NCI-H2107 treated with DMSO at 0.1 percent for 48 hours (cell line): ENCODE results near the gene TMEM151A.
"Not testable (repeated sequence)": the region's sequence is repeated elsewhere in the genome, so short reads cannot be mapped to it uniquely, and the experiment has no call there.

ENCODE experiments used
- DNase-seq: peaks from one replicate; lab custom pipeline; 2025; ENCODE audit not compliant: unreplicated experiment; lab: John Stamatoyannopoulos, UW

The TMEM151A gene

DNA sequence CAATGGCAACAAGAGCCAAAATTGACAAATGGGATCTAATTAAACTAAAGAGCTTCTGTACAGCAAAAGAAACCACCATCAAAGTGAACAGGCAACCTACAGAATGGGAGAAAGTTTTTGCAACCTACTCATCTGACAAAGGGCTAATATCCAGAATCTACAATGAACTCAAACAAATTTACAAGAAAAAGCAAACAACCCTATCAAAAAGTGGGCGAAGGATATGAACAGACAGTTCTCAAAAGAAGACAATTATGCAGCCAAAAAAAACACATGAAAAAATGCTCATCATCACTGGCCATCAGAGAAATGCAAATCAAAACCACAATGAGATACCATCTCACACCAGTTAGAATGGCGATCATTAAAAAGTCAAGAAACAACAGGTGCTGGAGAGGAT is 28.6 kb downstream of the TMEM151A start:
- DNase-seq, result not testable (repeated sequence)

- DNase-seq, result not testable (repeated sequence)
These were observed 29.1 kb downstream of the TMEM151A start for GRCh38 chr11:66320748-66321147.

DNA sequence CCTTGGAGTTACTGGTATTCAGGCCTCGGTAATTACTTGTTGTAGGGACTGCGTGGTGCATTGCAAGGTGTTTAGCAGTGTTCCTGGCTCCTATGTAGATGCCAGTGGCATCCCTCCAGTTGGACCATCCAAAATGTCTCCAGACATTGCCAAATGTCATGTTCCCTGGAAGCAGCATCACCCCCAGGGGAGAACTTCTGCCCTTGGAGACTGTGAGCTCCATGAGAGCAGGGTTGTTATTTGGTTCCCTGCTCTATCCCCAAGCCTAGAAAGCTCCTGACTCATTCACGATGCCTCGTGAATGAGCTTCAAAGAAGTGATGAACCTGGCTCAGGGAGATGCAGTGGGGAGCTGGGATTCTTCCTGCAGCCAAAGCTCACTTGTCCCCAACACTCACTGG is 29.9 kb downstream of the TMEM151A start:
- no peak for DNase-seq

- DNase-seq, result no peak
These were observed 31.2 kb downstream of the TMEM151A start for GRCh38 chr11:66322732-66323427.

GRCh38 chr11:66323684-66324083 is 32.0 kb downstream of the TMEM151A start:
- DNase-seq, result no peak

GRCh38 chr11:66324664-66325063 is 33.0 kb downstream of the TMEM151A start:
- DNase-seq, result no peak

- DNase-seq, result no peak
These were observed 33.6 kb downstream of the TMEM151A start for GRCh38 chr11:66325263-66325671.

- DNase-seq, result no peak
These were observed 34.8 kb downstream of the TMEM151A start for GRCh38 chr11:66326261-66327111.

DNA sequence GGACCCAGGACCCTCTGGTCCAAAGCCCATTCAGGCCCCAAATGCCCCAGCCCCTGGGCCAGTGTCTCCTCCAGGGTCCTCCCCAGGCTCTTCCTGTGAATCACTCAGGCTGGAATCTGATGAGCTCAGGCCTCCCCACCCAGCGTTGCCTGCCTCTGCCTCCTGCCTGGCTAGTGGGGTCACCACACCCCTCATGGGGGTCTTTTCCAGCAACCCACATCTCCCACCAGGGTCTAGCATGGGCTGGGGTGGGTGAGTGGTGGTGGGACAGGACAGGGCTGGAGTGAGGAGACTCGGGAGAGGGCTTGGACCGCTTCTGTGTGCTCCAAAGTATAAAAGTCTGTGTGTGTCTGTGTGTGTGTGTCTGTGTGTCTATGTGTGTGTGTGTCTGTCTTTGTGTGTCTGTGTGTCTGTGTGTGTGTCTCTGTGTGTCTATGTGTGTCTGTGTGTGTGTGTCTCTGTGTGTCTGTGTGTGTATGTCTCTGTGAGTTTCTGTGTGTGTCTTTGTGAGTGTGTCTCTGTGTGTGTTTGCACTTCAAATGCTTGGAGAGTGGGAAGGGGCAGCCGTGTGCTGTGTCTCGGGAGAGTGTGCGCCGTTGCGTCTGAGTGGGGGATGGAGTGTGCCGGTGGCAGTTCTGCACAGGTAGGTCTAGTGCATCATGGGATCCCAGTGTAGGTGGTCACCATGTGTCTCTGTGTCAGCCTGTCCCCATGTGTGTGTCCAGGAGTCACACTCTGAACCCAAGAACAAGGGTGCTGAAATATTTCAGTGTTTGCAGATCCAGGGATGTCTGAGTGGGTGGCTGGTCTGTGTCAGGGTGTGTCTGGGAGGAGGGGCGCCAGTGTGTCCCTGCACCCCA is 35.7 kb downstream of the TMEM151A start:
- DNase-seq, result no peak

DNA sequence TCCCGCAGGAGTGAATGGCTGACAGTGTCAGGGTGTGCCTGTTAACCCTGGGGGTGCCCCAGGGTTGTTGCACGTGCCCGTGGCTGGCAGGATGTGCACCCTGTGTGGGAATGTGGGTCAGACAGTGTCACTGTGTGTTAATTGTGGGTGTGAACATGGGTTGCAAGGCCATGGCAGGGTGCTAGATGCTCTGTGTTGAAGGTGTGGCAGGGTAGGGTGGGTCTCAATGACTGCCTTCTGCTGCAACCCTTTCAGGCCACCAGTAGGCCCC is 36.3 kb downstream of the TMEM151A start:
- no peak for DNase-seq

GRCh38 chr11:66328302-66329144 is 36.8 kb downstream of the TMEM151A start:
- DNase-seq, result peak; percentile 70

- DNase-seq, result no peak
These were observed 37.5 kb downstream of the TMEM151A start for GRCh38 chr11:66329165-66329673.

- DNase-seq, result no peak
These were observed 39.2 kb downstream of the TMEM151A start for GRCh38 chr11:66330931-66331330.

GRCh38 chr11:66331542-66332370 is 40.1 kb downstream of the TMEM151A start:
- no peak for DNase-seq

DNA sequence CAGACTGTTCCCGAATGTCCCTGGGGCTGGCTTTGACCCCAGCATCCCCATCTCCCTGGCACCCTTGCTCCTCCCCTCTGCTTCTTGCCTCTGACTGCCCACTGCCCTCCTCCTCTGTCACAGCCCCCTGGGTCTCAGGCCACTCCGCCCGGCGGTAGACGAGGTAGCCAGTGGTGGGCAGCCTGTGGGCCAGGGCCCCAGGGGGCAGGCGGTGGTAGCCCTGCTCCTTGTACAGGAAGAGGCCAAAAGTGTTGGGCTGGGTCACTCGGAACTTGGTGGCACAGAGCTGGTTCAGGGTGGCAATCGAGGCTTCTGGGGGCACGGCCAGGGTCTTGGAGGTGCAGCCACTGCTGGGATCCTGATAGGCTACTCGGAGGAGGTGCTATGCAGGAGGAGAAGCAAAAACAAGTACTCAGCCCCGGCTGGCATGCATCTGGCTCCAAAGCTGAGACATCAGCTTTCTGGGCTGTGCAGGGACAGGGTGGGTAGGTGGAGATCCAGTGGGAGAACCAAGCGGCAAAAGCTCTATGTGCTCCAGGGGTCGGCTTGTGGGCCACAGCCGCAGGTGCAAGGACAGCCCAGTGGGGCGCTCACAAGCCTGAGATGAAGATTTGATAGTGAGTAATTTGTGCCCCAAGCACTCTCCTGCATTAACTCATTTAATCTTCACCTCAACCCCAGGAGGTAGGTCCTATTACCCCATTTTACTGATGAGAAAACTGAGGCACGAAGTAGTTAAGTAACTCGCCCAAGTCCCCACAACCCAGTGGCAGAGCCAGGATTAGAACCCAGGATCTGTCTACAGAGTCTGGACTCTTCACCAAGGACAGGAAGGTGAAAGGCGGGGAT is 40.9 kb downstream of the TMEM151A start:
- DNase-seq, result no peak

GRCh38 chr11:66333220-66333877 is 41.7 kb downstream of the TMEM151A start:
- no peak for DNase-seq

- no peak for DNase-seq
These were observed 42.4 kb downstream of the TMEM151A start for GRCh38 chr11:66333896-66334604.
